SK-N-SH (cell line): Measurements from ENCODE around the gene SYNDIG1L.

Experiments used
- CTCF ChIP-seq: fragments of 200-600 bp; sonication (generic); IDR thresholded peaks from 2 replicates; pipeline ENCODE4 v1.6.1; 2017; ENCODE audit warnings: antibody characterized with exemption, mild to moderate bottlenecking, moderate library complexity
- GATA2 ChIP-seq: sonication (generic); formaldehyde crosslinking; IDR thresholded peaks from 2 replicates; pipeline ENCODE4 v1.5.0; 2020; ENCODE audit warnings: mild to moderate bottlenecking, missing genetic modification reagents
- POLR2AphosphoS5 ChIP-seq: IDR thresholded peaks from 2 replicates; pipeline ENCODE4 v1.6.1; 2012; ENCODE audit warnings: low read depth, low read length
- SIN3A ChIP-seq: IDR thresholded peaks from 2 replicates; pipeline ENCODE4 v1.6.1; 2012; ENCODE audit warnings: low read depth, mild to moderate bottlenecking, low read length, moderate library complexity, borderline replicate concordance
- TCF12 ChIP-seq: IDR thresholded peaks from 2 replicates; pipeline ENCODE4 v1.4.0; 2012
- TEAD4 ChIP-seq: IDR thresholded peaks from 2 replicates; pipeline ENCODE4 v1.4.0; 2012; ENCODE audit warnings: mild to moderate bottlenecking, borderline replicate concordance; ENCODE audit not compliant: insufficient read depth
- USF2 ChIP-seq: fragments of 150-350 bp; IDR thresholded peaks from 2 replicates; pipeline ENCODE4 v1.6.1; 2017; ENCODE audit warnings: antibody characterized with exemption, low read length, low read depth, borderline replicate concordance

GRCh38 chr14:74395094-74395493, 30.9 kb downstream of the SYNDIG1L start:
- TF ChIP-seq USF2 (no peak), SIN3A (no peak), POLR2AphosphoS5 (no peak), CTCF (no peak), GATA2 (CRISPR knock-in tag) (no peak), TCF12 (no peak), TEAD4 (no peak)
